Epithelial cell of prostate (primary cell): ENCODE results near the gene ASXL1.

Experiments used
- DNase-seq: peaks from one replicate; pipeline ENCODE4 v3.0.0-alpha.2; 2011; ENCODE audit warnings: low read depth, low spot score
- H3K27ac ChIP-seq: fragments of 450-650 bp; 2 replicates; pipeline ENCODE4 v1.5.1; 2017; ENCODE audit warnings: mild to moderate bottlenecking

Gene ASXL1

DNA sequence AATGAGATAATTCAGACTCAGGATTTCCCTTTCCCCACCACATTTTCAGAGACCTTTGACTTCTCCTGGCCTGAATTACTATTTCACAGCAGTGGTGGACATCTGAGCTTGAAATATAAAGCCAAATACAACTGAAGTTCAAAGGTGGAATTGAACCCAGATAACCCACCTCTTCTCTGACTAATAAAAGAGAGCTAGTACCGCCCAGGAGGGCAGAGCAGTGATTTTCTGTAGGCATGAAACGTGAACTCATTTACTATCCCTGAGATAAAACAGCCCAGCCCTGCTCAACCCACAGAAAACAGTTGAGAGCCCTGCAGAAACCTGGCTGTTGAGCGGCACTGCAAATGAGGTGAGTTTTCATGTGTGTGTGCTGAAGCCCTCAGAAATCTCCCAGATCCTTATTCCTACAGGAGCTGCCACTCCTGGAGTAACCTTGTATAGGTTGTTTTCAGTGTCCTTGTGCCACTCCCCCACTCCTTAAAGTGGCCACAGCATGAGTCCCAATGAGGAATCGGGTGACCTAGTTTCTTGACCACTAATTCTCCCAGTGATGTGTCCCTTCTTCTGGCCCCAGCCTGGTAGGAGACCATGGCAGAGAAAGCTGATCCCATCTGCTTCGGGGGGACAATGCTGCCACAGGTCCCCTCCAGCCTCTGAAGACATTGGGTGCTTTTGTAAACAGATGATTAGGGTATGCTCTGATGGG lies 127.8 kb downstream of the ASXL1 start:
- H3K27ac ChIP-seq: no peak overlapping the region
- no peak for DNase-seq

DNA sequence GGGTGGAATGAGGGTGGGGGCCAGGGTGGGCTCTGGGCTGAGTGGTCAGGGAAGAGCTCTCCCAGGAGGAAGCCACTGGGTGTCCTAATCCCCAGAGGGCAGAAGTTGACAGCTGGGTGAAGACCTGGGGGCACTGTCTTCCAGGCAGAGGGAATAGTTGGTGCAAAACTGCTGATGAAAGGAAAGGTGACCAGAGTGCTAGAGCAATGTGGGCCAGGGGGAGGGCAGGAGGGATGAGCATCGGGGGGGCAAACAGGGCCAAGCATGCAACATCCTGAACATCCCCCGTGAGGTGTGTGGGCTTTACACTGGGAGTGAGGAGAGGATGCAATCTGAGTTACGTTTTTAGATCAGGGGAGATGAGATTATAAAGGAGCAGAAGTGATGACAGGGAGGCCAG lies 129.2 kb downstream of the ASXL1 start:
- no peak for DNase-seq
- no peak overlapping the region for H3K27ac ChIP-seq

GRCh38 chr20:32488066-32488838 lies 130.1 kb downstream of the ASXL1 start:
- H3K27ac ChIP-seq: no peak overlapping the region
- DNase-seq: no peak
